NCI-H1436 treated with DMSO at 0.1 percent for 48 hours (cell line): ENCODE results near the gene DLX4.

ENCODE experiments used
- DNase-seq: peaks from one replicate; lab custom pipeline; 2025; lab: John Stamatoyannopoulos, UW

Gene DLX4

DNA sequence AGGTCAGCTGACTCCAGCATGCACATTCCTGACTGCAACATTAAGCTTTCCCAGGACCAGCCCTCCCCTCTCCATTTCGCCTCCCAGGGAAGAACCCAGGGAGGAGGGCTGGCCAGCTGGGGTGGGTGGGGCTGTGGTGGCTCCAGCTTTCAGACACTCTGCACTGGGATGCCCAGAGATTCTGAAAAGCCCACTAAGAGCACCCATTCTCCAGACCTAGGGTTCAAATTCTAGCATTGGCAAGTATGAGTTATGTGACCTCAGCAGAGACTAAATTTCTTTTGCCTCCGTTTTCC, 18.2 kb downstream of the DLX4 start:
- DNase-seq: no peak

GRCh38 chr17:49987681-49988441, 18.9 kb downstream of the DLX4 start:
- no peak for DNase-seq

GRCh38 chr17:49989518-49989880, 20.5 kb downstream of the DLX4 start:
- DNase-seq: no peak

GRCh38 chr17:49990331-49990730, 21.3 kb downstream of the DLX4 start:
- DNase-seq: no peak

- no peak for DNase-seq
Observed at GRCh38 chr17:49990921-49991320, 21.9 kb downstream of the DLX4 start.

DNA sequence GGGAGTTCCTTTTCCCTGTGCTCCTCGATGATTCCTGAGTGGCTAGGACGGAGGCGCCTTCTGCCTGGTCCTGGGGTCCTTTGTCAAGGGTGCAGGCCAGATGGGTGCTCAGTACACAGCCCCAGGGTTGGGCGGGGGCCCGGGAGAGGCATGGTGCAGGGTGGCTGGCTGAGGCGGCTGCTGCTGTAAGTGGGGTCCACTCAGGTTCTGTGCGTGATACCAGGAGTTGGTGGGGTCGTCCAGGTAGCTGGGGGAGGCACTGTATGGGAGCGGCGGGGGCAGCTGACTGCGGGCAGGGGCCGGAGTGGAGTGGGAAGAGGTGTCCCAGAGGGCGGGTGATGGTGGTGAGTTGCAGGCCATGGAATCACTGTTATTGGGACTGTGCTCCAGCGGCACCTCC, 22.4 kb downstream of the DLX4 start:
- DNase-seq: no peak

GRCh38 chr17:49992191-49992932, 23.4 kb downstream of the DLX4 start:
- no peak for DNase-seq

- no peak for DNase-seq
Observed at GRCh38 chr17:49992933-49993422, 24.0 kb downstream of the DLX4 start.

DNA sequence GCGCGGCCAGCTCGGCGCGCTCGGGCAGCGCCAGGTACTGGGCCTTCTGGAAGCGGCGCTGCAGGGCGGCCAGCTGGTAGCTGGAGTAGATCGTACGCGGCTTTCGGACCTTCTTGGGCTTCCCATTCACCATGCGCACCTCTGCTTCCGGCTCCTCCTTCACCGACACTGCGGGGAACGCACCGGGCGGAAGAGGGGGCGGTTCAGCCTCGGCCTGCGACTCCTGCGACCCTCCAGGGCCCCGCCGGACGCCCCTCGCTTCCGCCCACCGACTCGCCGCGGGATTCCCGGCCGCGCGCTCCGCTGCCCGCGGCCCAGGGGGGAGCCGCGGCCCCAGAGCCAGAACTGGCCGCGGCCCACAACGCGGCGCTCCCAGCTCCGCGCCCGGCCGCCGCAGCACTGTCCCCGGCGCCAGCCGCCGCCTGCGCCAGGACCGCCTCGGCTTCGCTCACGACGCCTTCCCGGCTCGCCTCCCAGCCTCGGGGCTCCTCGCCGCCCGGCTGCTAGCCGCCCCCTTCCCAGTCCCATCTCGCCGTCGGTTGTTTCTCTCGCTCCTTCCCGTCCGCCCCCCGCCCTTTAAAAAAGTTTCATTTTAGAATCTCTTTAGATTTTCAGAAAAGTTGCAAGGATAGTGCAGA, 24.6 kb downstream of the DLX4 start:
- no peak for DNase-seq

DNA sequence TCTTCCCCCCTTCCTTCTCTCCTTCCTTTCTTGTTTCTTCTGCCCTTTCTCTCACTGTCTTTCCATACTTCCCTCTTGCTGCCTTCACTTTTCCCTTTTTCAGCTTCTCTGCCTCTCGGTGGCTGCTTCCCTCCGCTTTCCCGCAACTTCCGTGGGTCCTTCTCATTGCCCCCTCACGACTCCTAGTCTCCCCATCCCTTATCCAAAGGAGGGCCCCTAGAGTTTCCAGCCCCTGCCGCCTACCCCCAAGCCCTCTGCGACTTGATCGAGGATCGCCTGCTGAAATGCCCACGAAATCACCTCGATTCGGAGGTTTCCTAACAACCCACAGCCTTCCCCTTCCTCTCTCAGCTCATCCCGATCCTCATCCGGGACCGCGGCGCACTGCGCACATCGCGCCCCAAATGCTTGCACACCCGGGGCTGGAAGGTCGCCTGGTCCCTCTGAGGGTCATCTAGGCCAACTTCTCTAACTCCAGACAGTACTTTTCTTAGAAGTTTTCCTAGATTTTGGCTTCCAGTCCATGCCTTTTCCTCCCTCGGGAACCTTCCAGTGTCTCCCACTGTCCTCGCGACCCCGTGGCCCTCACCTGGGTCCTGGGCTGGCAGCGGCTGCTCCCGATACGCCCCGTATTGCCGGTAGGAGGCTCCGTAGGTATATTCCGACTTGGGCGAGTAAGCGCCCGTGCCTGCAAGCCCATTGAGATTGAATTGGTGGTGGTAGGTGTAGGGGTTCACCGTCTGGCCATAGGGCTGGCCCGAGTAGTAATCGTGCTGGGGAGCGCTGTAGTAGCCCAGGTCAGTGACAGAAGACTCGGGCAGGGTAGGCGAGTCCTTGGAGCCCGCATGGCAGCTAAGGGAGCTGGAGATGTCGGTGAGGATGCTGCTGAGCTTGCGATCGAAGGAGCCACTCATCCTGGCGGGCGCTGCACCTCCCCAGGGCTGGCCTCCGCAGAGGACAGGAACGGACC, 25.4 kb downstream of the DLX4 start:
- no peak for DNase-seq

- peak; percentile 49 for DNase-seq
Observed at GRCh38 chr17:49995055-49995738, 26.2 kb downstream of the DLX4 start, which contains the start of gene DLX3. Gene DLX3 (minus strand): TSS chr17:49995224. CDS start chr17:49994998, 226 bp downstream.

DNA sequence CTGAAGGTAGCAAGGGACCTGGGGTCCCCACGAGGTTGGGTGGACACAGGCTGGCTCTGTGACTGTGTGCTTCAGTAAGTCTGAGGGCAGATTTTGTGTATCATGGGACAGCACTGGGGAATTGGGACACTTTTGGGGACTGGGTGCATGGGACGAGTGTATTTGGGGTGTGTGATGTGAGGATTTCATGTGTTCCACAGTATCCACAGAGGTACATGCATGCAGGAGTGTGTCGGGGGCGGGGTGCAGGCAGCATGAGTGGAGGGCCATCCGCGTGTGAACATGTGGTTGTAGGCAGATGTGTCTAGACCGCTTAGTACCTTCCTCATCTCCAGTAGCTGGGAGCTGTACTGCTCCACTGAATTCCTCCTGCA, 27.1 kb downstream of the DLX4 start:
- no peak for DNase-seq

DNA sequence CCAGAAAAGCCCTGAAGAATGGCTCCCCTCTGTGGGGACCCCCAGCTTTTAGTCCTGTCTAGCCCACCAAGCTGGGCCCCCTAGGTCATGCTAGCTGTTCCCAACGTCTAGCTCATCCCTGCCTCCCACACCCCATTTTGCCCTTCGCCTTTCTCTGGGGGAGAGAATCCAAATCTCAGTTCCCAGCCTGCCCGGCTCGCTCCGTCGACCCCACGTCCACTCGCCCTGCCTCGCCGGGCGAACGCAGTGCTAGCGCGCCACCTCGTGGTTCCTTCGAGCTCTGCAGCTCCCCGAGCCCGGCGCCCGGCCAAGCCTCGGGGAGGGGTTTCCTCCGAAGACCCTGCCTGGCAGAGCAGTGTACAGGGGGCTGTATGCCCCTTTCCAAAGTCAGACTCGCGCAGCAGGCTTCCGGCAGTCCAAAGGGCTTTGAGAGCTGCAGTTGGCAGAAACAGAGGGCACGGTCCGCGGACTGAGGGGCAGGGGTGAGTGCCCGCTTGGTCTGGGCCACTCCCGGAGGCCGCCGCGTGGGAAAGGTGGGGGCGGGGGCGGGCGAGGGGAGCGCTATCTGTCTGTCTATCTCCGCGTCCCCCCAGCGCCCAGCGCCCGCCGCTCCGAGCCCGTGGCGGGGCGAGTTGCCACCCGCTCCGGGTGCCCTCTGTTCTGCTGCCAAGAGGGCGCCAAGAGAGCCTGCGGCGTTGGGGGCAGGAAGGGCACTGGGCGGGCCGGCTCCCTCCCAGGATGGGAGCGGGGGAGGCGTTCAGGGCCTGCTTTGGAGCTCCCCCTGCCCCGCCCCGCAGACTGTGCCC, 27.7 kb downstream of the DLX4 start:
- no peak for DNase-seq

- DNase-seq: no peak
Observed at GRCh38 chr17:49997301-49997650, 28.3 kb downstream of the DLX4 start.

GRCh38 chr17:49997773-49998703, 29.0 kb downstream of the DLX4 start:
- peak; percentile 65 for DNase-seq

- no peak for DNase-seq
Observed at GRCh38 chr17:49998836-49999511, 30.0 kb downstream of the DLX4 start.

GRCh38 chr17:50003911-50004310, 34.9 kb downstream of the DLX4 start:
- no peak for DNase-seq

GRCh38 chr17:50009282-50009681, 40.3 kb downstream of the DLX4 start:
- no peak for DNase-seq

- DNase-seq: no peak
Observed at GRCh38 chr17:50013079-50013478, 44.1 kb downstream of the DLX4 start.
